KBM-7 (cell line): ENCODE measurements around the gene CTBP1.

Experiments
- DNase-seq: peaks from one replicate; pipeline ENCODE4 v3.0.0-alpha.2; 2015
- in situ Hi-C: fragments of 300-500 bp; cut with MboI; formaldehyde crosslinking; loops from 2 replicates; pipeline ENCODE4 v1.14.3; 2020; ENCODE audit warnings: low sequenced_read_pairs, low pct_unique_long_range_greater_than_20kb, mixed read lengths

The CTBP1 gene

DNA sequence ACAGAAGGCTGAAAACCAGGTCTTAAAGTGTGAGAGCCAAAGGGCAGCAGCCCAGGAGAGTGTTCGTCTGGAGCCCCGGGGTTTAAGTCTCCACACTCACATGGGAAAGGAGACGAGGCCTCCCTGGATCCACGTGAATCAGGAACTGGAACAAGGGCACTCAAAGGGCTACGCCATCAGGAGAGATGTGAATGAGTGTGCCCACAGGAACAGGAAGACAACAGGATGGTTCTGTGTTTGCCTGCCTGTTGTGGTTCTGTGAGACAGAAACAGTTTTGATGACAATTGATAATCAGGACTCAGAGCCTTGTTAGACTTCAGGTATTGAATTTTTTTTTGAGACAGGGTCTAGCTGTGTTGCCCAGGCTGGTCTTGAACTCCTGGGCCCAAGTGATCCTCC, 4.9 kb upstream of the CTBP1 start:
- no peak for DNase-seq
- in situ Hi-C loops: no loop called here

DNA sequence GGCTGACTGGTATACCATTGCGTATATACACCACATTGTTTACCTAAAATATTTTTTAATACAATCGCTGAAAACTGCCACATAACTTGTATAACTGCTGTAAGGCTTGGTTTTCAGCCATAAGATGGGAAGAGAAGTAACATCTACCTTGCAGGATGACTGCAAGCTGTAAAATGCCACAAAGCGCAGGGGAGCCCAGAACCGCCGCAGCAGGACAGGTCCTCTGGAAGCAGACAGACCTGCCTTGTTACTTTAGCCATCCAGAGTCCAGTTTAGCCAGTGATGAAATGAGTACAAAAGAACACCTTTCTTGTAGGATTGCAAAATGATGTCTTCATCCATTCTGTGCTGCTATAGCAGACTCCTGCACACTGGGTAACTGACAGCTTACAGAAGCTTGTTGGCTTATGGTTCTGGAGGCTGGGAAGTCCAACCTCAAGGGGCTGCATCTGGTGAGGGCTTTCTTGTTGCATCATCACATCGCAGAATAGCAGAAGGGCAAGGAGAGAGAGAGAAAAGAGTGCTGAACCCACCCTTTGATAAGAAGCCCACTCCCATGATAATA, 4.1 kb upstream of the CTBP1 start:
- in situ Hi-C loops: no loop called here
- DNase-seq: no peak

DNA sequence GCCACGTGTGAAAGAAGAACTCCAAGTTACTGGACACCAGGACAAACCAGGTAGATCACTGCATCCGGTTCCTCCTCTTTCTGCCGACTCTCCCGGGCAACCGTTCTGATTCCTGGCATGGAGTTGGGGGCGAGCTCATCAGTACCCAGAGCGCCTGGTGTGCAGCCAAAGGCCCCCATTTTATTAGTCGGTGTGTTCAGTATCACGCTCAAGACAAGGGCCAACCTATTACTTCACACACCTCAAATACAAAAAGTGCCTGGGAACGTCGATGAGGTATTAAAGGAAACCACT, 2.8 kb upstream of the CTBP1 start:
- in situ Hi-C loops: no loop called here
- DNase-seq: no peak

DNA sequence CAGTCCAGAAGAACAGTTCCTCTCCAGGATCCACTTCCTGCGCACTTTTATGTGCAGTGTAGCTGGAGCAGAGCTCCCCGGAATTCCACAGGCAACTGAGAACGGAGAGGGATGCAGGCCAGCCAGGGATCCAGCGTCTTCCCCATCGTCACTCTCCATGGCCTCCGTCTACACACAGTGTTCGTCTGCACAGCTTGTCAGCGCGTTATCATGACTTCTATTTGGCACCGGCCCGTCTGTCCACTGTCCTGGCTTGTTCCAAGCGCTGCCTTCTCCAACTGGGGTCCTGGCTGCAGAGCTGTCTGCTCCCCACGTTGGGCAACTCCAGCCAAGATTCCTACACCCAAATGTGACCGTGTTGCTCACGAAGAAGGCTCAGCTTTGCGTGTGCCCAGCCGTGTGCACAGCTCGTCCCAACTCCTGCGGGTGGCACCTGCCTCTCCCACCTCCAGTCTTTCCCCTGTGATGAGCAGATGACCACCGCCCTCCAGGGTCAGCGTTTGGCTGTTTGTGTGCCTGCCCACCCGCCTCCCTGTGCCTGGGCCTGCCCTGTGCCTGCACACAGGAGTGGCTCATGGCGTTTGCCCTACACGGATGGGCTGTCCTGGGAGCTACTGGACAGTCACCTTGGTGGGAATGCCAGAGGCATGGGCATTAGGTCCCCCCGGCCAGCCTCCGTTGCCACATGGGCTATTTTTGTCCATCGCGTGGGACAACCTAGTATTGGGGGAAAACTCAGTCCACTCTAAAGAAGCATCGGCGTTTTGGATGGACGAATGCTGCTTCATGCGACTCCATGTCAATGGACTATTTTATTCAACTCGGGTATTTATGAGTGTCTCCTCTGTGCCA, 2.2 kb upstream of the CTBP1 start:
- DNase-seq: no peak
- in situ Hi-C loops: no loop called here

DNA sequence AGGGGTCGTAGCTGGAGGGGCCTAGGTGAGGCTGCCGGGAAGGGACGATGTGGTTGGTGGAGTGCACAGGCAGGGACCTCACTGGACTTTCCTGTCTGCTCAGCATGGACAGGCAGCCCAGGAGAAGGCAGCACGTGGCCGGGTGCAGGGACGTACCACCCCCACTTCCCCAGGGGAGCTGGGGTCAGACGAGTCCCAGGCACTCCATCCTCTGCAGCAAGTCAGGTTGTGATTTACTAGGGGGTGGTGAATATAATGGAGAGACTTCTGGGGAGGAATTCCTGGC, 1.5 kb upstream of the CTBP1 start:
- DNase-seq: no peak
- in situ Hi-C loops: no loop called here

DNA sequence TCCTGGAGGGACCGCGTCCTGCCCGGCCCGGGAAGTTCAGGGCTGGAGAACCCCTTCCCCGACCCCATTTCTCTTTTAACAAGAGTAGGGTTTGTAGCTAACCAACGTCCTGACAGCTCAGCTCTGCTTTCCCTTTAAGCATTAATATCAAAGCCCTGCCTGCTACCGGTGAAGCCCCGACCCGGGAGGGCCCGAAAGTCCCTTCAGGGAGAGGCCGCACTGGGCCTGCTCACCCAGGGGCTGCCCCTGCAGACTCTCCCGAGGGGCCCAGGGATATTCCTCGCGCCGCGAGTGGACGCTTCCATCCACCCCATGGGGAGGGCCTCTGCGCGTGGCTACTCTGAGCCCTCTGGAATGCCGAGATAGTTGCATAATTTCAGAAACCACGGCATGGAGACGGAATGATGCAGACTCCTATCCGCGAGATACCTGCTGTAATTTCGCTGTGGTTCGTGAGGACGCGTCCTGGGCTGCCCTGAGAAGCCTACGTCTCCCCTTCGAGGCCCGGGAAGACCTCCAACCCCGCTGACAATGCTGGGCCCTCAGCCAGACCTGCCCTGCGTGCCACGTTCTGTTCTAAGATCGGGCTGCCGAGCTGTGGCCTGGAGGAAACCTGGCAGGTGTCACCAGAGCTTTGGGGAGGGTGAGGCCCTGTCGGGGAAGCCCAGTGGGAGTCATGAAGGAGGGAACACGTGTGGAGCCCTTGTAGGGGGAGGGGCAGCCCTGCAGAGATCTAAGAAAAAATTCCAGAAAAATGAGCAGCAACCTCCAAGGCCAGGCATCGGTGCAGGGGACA, 999 bp upstream of the CTBP1 start:
- in situ Hi-C loops: no loop called here

DNA sequence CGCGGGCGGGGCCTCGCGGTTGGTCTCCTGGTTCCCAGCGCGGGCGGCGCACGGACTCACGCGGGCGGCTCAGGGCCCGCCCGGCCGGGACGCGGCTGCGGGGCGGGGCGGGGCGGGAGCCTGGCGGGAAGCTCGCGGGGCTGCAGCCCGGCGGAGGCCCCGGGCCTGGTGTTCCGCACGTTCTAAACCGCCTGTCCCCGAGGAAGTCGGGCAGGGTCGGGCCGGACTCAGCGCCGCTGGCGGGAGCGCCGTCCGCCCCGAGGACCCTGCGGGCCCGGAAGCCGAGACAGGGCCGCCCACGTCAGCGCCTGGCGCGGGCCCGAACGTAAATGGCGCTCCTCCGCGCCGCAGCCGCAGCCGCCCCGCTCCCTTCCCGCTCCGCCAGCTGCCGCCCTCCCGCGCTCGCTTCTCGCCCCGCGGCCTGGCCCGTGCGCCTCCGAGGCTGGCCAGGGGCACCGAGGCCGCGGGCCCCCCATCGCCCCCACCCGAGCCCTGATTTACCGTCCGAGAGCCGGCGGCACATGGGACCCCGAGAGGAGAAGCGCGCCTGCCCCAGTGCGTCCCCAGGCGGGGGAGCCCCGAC, 309 bp upstream of the CTBP1 start:
- peak; percentile 58 for DNase-seq
- in situ Hi-C loops: no loop called here

More for the DNA sequence above, 999 bp upstream of the CTBP1 start:
- peak; percentile 22 for DNase-seq

DNA sequence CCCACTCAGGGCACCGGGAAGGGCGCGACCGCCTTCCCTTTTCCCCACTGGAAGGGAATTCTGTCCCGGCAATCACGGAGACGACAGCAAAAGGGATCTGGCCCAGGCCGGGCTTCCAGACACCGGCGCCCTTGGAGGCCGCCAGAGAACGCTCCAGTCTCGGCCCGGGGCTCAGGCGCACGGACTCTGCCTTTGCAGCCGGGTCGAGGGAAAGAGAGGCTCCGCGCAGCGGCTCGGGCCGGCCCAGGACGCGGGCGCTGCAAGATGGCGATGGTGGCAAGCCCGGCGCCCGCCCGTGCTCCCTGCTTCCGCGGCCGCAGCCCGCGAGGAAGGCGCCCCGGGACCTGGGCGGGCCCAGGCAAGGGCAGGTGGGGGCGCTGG, 1.1 kb downstream of the CTBP1 start:
- in situ Hi-C loops: no loop called here
- DNase-seq: no peak

DNA sequence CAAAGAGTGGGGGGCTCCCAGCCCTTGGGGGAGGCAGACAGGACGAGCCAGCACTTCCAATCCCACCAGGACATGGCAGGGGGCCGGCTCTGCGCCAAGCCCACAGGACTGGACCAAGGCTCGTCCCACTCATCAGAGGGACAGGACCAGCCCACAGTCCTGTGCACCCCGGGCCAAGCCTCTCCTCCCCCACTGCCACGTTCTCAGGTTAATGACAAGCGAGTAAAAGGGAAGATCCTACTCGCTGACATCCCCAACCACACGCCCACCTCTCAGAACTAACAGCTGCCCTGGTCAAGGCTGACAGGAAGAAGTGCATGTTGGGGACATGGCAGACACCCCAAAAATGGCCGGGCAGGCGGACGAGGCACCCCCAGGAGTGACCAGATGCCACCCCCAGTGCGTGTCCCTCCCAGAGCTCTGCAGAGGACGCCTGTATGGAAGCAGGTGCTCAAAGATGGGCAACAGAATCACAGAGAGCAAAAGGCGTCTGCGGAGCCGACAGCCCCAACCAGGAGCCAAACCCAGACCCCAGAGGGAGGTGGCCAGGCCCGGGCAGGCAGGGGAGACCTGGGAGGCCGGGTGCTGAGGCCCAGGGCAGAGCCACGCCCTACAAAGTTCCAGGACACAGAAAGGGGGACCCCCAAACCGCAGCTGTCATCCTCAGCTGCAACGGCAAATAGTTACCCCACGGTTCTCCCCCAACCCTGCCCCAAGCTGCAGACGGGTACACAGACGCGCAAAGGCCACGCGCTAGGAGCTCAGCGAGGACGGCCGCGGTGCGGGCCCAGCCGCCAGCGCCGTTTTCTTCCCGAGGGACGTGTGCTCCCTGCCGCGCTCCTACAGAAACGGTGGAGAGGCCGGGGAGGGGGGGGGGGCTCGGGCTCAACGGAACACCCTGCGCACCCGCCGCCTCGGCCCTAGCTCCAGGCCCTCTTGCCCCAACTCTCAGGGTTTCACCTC, 1.7 kb downstream of the CTBP1 start:
- in situ Hi-C loops: no loop called here
- peak; percentile 30 for DNase-seq

DNA sequence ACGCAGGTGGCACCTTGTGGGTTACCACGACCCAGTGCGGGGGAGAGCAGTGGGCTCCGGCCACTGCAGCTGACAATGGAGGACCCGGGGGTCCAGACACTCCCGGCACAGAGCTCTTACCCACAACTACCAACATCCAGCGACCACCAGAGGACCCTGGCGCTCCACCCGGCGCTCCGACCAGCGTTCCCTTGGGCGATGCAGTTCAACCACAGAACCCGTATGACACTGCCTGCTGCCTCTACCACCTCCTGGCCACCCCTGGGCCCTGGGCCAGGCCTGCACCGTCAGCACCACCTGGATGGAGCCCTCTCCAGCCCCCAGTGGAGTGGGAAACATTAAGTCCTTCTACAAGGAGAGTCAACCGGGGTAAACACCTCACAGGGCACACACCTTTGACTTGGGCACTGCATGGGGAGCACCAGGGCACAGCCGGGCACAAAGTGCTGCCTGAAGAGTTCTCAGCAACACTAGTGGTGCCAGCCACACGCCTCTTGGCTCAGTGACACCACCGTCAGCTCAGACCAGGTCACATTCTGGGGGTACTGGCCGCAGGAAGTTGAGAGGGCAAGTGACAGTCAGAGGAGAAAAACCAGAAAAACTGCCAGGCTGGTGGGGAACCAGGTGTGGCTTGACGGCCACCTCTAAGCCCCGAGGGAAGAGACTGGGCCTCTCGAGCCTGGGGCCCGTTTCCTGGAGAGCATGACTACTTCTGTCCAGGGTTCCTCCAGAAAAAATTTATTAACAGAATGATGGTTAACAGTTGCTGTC, 2.6 kb downstream of the CTBP1 start:
- DNase-seq: no peak
- in situ Hi-C loops: no loop called here

DNA sequence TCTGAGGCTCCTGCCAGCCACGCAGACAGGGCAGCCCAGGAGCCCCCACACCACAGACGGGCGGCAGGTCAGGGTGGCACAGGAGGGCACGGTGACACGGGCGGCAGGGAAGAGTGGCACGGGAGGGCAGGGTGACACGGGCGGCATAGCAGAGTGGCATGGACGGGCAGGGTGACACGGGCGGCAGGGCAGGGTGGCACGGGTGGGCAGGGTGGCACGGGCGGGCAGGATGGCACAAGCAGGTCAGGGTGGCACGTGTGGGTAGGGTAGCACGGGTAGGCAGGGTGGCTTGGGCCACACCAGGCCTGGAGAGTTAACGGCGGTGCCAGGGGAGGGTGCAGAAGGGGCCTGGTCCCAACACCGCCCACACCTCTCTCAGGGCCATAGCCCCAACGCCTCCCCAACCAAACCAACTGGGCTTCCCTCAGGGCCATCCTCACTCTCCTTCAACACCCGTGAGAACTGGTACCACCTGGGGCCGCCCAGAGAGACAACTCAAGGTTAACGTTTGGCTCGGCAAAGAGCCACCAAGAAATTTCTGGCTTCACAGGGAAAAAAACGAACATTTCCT, 3.4 kb downstream of the CTBP1 start:
- in situ Hi-C loops: no loop called here
- no peak for DNase-seq

DNA sequence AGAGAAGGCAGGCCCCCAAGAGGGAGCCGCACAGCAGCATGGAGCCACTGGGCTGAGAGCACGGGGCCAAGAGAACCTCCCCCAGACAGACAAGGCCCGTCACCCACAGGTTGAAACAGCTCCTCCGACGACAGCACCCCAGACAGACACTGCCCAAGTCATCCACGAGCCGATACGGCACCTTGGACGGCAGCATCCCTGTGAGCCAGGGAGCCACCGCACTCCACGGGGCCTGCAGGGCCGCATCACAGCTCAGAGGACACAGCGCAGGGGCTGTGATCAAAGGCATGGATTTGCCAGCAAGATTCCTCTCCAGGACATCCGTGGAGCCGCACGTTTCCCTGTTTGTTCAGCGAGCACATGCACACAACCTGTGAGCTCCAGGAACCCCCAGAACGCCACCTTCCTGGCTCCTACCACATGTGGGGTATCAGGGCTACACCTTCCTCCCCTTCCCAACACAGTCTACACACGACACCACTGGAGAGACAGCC, 3.9 kb downstream of the CTBP1 start:
- in situ Hi-C loops: no loop called here
- DNase-seq: no peak

DNA sequence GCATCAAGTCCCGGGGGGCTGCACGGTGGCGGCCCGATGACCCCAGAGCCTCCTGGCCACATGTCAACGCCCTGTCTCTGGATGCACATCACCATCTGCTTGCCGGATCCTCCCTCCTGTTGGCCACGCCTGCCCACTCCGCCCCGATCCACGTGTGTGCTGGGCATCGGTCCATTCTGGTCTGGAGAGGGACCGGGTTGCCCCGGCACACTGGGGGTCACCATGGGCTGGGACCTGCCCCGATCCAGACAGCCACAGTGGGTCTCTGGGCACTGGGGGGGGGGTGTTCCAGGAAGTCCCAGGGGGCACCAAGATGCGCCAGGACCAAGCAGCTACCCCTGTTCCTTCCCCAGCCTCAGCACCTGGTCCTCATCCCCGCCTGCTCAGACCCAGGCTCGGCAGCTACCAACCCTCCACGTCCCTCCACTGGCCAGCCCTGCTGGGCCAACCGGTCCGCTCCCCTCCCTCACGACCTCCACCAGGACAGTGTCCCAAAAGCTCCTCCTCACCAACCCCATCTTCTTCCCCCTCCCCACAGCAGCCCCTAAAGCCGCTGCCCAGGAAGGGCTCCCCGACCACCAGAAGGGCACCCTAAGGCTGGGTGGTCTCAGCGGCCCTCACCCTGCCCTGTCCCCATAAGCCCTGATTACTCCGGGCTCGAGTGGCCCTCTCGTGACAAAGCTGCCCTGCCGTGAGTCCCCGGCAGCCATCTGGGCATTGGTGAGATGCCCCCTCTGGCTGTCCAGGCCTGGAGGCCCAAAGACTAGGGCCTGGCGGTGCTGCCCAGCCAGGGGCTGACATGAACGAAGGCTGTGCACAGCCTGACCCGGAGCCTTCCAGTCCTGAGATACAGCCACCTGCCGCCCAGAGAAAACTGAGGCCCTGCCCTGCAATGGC, 4.6 kb downstream of the CTBP1 start:
- in situ Hi-C loops: no loop called here
- DNase-seq: no peak

DNA sequence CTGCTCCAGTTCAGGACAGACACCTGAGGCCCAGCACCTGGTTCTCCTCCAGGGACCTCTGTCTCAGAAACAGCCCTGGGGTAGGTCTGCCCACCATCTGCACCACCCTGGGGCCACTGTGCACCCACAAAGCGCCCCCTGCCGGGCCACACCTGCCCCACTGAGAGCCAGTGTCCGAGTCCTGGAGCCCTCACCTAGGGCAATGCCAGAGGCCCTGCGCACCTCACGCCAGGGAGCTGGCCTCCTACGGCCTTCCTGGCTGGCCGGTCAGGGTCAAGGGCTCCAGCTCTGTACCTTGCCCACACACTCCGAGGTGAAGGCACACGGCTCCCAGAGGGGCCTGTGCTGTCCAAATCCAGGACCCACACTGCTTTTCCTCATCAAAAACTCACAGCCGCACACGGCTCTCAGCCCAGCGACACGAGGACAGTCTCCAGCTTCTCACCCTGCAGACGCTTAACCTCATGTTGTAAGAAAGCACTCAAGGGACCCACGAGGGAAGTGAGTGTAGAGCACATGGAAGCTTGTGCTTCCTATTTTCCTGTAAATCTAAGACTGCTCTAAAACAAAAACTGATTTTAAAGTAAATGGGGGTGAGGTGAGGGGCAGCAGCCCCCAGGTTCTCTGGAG, 5.4 kb downstream of the CTBP1 start:
- in situ Hi-C loops: no loop called here
- DNase-seq: no peak

DNA sequence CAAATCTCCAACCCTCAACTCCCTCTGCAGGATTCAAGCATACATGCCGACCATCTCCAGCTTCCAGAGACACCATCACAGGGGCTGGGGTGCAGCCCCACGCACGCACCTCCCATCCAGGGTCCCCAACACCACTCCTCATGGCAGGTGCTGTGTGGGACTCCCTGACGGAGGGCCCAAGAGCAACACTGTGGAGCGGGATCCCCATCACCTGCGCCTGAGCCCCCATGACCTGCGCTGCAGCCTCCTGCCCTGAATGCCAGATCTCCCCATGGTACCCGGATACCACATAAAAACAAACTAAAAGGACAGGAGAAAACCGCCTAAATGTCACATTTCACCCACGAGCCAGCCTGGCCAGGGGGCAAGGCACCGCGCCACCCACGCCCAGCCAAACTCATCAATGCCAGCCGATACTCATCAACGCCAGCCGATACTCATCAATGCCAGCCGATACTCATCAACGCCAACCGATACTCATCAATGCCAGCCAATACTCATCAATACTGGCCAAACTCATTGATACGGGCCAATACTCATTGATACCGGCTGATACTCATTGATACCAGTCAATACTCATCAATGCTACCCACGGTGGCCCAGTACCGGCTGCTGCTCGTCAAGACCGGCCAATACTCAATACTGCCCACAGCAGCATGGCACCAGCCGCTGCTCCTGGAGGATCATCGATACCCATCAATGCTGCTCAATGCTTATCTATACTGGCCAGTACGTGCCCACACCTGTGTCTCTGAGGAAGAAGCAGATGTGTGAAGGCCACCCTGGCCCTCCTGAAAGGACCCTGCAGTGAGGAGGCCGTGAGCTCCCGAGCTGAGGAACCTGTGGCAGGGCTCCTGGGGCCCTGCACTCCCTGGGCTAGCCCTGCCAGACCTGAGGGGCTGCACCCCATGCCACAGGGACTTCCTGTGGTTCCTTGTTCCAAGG, 6.2 kb downstream of the CTBP1 start:
- no peak for DNase-seq
- in situ Hi-C loops: no loop called here
